HG03457 (cell line): ENCODE data around the gene SPOCK3.
"Not testable (repeated sequence)": the region's sequence is repeated elsewhere in the genome, so short reads cannot be mapped to it uniquely, and the experiment has no call there.

ENCODE experiments used
- ATAC-seq: cut with Tn5 transposase; IDR thresholded peaks from one replicate; pipeline ENCODE4 v1.9.1; 2021; ENCODE audit warnings: moderate number of reproducible peaks; ENCODE audit not compliant: unreplicated experiment

Gene SPOCK3

GRCh38 chr4:166827629-166828028 is 406.7 kb downstream of the SPOCK3 start:
- no peak for ATAC-seq

- no peak for ATAC-seq
These were observed 407.1 kb downstream of the SPOCK3 start for GRCh38 chr4:166827167-166827566.

GRCh38 chr4:166823848-166824247 is 410.4 kb downstream of the SPOCK3 start:
- ATAC-seq: no peak

GRCh38 chr4:166823126-166823525 is 411.2 kb downstream of the SPOCK3 start:
- ATAC-seq: no peak

GRCh38 chr4:166822386-166822785 is 411.9 kb downstream of the SPOCK3 start:
- no peak for ATAC-seq

- ATAC-seq: no peak
These were observed 417.4 kb downstream of the SPOCK3 start for GRCh38 chr4:166816890-166817289.

- no peak for ATAC-seq
These were observed 425.9 kb downstream of the SPOCK3 start for GRCh38 chr4:166808380-166808779.

- ATAC-seq: no peak
These were observed 431.9 kb downstream of the SPOCK3 start for GRCh38 chr4:166802346-166802745.

- no peak for ATAC-seq
These were observed 436.2 kb downstream of the SPOCK3 start for GRCh38 chr4:166798126-166798525.

- ATAC-seq: no peak
These were observed 456.5 kb downstream of the SPOCK3 start for GRCh38 chr4:166777760-166778159.

GRCh38 chr4:166763018-166763417 is 471.3 kb downstream of the SPOCK3 start:
- ATAC-seq: no peak

GRCh38 chr4:166741742-166742141 is 492.6 kb downstream of the SPOCK3 start:
- ATAC-seq: no peak

GRCh38 chr4:166739215-166739614 is 495.1 kb downstream of the SPOCK3 start:
- ATAC-seq: not testable (repeated sequence)

GRCh38 chr4:166737430-166737829 is 496.9 kb downstream of the SPOCK3 start:
- no peak for ATAC-seq

GRCh38 chr4:166735553-166735952 is 498.7 kb downstream of the SPOCK3 start:
- no peak for ATAC-seq

GRCh38 chr4:166734797-166735196 is 499.5 kb downstream of the SPOCK3 start:
- ATAC-seq: no peak

- ATAC-seq: no peak
These were observed 500.6 kb downstream of the SPOCK3 start for GRCh38 chr4:166733686-166734085.

- no peak for ATAC-seq
These were observed 507.5 kb downstream of the SPOCK3 start for GRCh38 chr4:166726832-166727231.

- no peak for ATAC-seq
These were observed 509.9 kb downstream of the SPOCK3 start for GRCh38 chr4:166724369-166724768.

- ATAC-seq: no peak
These were observed 510.7 kb downstream of the SPOCK3 start for GRCh38 chr4:166723532-166724140.

GRCh38 chr4:166715748-166716713 is 518.3 kb downstream of the SPOCK3 start:
- not testable (repeated sequence) for ATAC-seq

- ATAC-seq: no peak
These were observed 533.7 kb downstream of the SPOCK3 start for GRCh38 chr4:166700592-166700991.
